Measurements from ENCODE around the gene NKX2-8. TPM values are rescaled to one million over a fixed set of nuclear protein-coding genes. Genes with fewer than 3 reads are reported as not detected.
"Not testable (repeated sequence)": the region's sequence is repeated elsewhere in the genome, so short reads cannot be mapped to it uniquely, and the experiment has no call there.

NKX2-8 gene
- total RNA-seq, 1 donor from 2014 or later: not detected

DNA sequence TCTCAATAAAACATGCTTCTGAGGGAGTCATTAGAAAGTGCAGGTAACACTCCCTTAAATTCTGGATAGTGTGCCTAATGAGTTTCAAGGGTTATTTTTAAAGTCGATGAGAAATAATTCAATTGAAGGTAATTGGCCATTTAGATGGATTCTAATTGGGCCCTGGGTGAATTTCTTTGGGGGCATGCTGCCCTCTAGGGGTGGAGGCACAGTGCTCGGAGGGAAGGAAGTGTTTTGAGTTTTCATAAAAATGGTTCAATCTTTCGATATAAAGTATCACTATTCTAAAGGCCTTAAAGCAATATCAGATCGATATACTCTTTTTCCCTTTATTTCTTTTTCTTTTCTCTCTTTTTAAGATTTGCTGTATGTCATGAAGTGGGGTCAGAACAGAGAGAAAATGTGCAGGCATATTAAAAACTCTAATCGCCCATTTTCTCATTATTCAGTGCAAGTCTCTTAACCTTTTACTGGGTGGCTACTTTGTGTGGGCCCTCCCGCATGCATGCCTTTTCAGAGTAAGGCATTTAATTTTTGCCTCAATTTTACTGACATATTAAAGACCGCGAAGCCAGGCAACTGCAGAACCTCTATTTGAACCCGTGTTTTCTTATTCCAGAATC is 25.5 kb downstream of the NKX2-8 start:
- Mint-ChIP-seq H3K27me3 (ENCODE audit: insufficient read depth) (peaks cover 7% of the 10 kb centered on the region), H3K36me3 (ENCODE audit: low read depth) (no peaks in the 10 kb centered on the region), H3K9me3 (no peaks in the 10 kb centered on the region), H3K4me3 (no peak overlapping the region), H3K4me1 (ENCODE audit: low read depth) (no peaks in the 10 kb centered on the region), H3K27ac (no peak overlapping the region)
- intact Hi-C loops (cut with micrococcal nuclease): loop anchor here (2.0 to 5.0 kb wide), 2 partner anchors 486 to 675 kb away; no protein-coding TSS in a partner anchor
- DNase-seq (ENCODE audit: low spot score): no peak

DNA sequence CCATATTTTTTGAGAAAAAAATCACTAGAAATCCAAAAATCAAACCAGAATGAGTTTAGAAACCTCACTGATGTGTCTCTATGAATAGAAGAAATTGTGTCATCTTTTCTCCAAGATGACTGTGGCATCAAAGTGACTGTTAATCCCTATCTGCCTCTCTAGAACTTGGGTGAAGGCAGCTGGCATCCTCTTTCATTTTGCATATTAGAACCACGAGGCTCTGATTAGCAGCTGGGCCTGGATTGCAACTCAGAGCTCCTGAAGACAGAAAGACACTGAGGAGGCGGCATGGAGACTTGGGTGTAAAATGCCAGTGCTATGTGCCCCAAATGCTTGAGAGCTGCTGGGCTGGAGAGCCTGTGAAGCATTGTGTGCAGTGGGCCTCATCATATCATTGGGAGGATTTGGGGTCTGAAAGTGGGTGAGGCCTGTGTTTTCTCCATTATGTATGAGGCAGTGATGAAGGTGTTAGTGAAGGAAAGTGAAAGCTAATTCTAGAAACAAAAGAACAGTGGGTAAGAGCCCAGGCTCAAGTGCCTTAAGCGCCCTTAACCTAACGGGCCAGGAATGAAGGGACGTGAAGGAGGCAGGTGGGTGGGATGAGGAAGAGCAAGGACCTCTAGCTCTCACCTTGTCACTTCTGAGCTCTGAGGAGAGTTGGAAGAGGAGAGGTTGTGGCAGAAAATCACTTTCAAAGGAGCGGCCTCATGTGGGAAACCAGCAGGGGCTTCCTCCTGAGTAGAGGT is 26.2 kb downstream of the NKX2-8 start:
- no peaks in the 10 kb centered on the region for H3K4me1 Mint-ChIP-seq (ENCODE audit: low read depth)
- no peak overlapping the region for H3K27ac Mint-ChIP-seq
- DNase-seq (ENCODE audit: low spot score): no peak
- H3K9me3 Mint-ChIP-seq: no peaks in the 10 kb centered on the region
- H3K27me3 Mint-ChIP-seq (ENCODE audit: insufficient read depth): peaks cover 7% of the 10 kb centered on the region
- H3K36me3 Mint-ChIP-seq (ENCODE audit: low read depth): no peaks in the 10 kb centered on the region
- no peak overlapping the region for H3K4me3 Mint-ChIP-seq
- intact Hi-C loops (cut with micrococcal nuclease): loop anchor here (2.0 to 5.0 kb wide), 2 partner anchors 485 to 674 kb away; no protein-coding TSS in a partner anchor

DNA sequence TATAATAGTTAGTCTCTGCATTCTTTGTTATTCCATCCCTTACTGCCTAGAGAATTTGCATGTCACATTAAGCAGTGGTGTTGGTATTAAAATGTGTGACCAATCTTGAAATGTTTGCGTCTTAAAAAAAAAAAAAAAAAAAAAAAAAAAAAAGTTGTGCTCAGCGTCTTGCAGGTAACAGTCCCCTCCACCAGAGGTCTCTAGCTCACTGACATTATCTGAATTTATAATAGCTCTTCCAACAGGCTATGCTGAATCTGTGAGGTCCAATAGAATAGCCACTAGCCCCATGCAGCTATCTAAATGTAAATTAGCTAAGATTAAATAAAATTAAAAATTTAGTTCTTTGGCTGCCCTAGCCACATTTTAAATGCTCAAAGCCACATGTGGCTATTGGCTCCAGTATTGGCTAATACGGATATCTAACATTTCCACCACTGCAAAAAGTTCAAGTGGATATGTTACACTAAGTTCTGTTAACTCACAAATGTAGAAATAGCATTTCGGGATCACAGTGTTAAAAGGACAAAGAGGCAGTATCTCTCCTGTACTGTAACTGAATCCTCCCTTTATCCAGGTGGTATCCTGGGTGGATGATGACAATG is 28.7 kb downstream of the NKX2-8 start:
- Mint-ChIP-seq H3K36me3 (ENCODE audit: low read depth) (no peaks in the 10 kb centered on the region), H3K27ac (no peak overlapping the region), H3K4me1 (ENCODE audit: low read depth) (no peaks in the 10 kb centered on the region), H3K27me3 (ENCODE audit: insufficient read depth) (peaks cover 3% of the 10 kb centered on the region), H3K9me3 (no peaks in the 10 kb centered on the region), H3K4me3 (no peak overlapping the region)
- no peak for DNase-seq (ENCODE audit: low spot score)
- intact Hi-C loops (cut with micrococcal nuclease): loop anchor here (1.0 kb wide), 1 partner anchor 52 kb away; no protein-coding TSS in a partner anchor

DNA sequence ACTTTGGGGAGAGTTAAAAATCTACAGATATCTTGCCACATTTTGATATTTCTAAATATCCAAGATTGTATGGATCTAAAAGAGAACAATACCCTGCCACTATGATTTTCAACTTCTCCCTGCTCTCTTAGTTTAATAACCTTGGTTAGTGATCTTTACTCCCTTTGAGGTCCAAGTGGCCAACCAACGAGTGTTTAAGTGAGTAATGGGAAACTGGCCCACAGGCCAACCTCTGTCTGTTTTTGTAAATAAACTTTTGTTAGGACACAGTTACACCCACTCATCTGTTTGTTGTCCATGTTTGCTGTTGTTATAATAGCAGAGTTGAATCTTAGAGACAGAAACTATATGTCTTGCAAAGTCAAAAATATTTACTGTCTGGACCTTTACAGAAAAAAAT is 31.5 kb downstream of the NKX2-8 start:
- H3K27me3 Mint-ChIP-seq (ENCODE audit: insufficient read depth): peaks cover 6% of the 10 kb centered on the region
- no peaks in the 10 kb centered on the region for H3K36me3 Mint-ChIP-seq (ENCODE audit: low read depth)
- H3K4me1 Mint-ChIP-seq (ENCODE audit: low read depth): no peaks in the 10 kb centered on the region
- H3K4me3 Mint-ChIP-seq: no peak overlapping the region
- no peaks in the 10 kb centered on the region for H3K9me3 Mint-ChIP-seq
- intact Hi-C loops (cut with micrococcal nuclease): no loop called here
- no peak for DNase-seq (ENCODE audit: low spot score)
- H3K27ac Mint-ChIP-seq: no peak overlapping the region

DNA sequence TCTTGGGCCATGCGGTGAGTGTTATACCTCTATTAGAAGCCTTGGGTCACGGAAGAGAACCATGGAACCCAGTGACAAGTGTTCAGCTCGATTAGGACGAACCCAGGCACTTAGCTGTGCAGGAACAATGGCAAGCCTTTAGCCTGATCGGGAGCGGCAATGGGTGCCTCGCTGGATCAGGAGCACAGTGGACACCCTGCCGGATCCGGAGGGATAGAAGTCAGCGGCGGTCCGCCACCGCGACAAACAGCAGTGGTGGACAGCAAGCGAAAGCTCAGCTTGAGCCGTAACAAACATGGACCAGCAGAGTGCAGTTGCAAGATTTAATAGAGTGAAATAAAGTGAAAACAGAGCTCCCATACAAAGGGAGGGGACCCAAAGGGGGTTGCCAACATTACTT is 38.1 kb downstream of the NKX2-8 start:
- H3K36me3 Mint-ChIP-seq (ENCODE audit: low read depth); H3K27me3 Mint-ChIP-seq (ENCODE audit: insufficient read depth); DNase-seq (ENCODE audit: low spot score); H3K27ac Mint-ChIP-seq; H3K4me3 Mint-ChIP-seq; H3K9me3 Mint-ChIP-seq; H3K4me1 Mint-ChIP-seq (ENCODE audit: low read depth); intact Hi-C loops (cut with micrococcal nuclease): not testable (repeated sequence)

DNA sequence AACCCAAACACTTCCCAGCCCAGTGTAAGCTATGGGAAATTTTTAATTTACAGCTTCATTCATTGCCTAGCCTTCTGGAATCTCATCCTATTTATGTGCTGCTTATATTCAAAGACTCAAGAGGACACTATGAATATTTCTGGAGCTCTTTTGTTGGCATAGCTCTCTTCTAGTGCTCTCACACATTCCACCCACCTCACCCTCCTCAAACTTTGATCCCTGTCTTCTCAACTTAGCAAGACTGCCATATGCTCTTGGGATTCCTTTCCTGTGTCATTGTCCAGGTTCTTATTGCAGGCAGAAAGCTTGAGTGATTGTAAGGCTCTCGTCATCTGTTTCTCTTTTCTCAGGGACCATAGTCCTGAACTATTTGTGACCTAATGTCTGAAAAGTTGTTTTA is 44.4 kb downstream of the NKX2-8 start:
- Mint-ChIP-seq H3K27me3 (ENCODE audit: insufficient read depth) (peaks cover 14% of the 10 kb centered on the region), H3K36me3 (ENCODE audit: low read depth) (no peaks in the 10 kb centered on the region), H3K27ac (no peak overlapping the region), H3K4me1 (ENCODE audit: low read depth) (no peaks in the 10 kb centered on the region), H3K9me3 (peaks cover 4% of the 10 kb centered on the region), H3K4me3 (no peak overlapping the region)
- no peak for DNase-seq (ENCODE audit: low spot score)
- intact Hi-C loops (cut with micrococcal nuclease): no loop called here

Other genes starting within 250 kb of the NKX2-8 start
- gene NKX2-1, start 62.4 kb downstream of the NKX2-8 start, total RNA-seq: not detected in 2 replicates
- gene PAX9, start 79.2 kb upstream of the NKX2-8 start, total RNA-seq: not detected in 2 replicates

Data from activated T-helper 1 cell treated with anti-CD3 and anti-CD28 coated beads, Interleukin-12 subunit alpha, Interleukin-12 subunit beta, Interleukin-2, Interleukin-4 antibody, amounts not matched to agents 30 ng/mL and 10 ng/mL and 1 ng/mL, durations not matched to agents 14 hours and 24 hours and 36 hours (primary cell).